ENCODE results near the gene FER.
"Not testable (repeated sequence)": the region's sequence is repeated elsewhere in the genome, so short reads cannot be mapped to it uniquely, and the experiment has no call there.

FER gene

GRCh38 chr5:108747774-108748400 lies at the start of gene FER:
Gene FER (plus strand): TSS chr5:108747897. CDS start chr5:108798183, 50,286 bp downstream.
- no peak for DNase-seq

- DNase-seq: not testable (repeated sequence)
Measured at GRCh38 chr5:108700388-108700787, 47.3 kb upstream of the FER start.

DNA sequence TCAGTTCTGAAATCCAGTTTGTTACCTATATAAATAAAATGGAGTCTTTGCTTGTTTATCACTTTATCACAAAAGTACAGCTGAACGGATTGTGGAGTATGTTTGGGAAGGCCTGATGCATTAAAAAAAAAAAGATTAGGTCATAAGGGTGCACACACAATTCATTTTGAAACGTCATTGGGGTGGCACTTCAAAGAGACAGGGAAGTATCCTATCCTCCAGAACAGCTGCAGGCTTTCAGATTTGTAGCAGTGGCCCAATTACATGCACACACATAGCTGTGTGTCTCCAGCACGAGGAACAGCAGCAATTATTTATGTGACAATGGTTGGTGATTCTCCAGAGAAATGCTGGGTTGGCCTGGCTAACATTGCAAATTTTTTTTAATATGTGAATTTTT lies 46.8 kb upstream of the FER start:
- DNase-seq: no peak

DNA sequence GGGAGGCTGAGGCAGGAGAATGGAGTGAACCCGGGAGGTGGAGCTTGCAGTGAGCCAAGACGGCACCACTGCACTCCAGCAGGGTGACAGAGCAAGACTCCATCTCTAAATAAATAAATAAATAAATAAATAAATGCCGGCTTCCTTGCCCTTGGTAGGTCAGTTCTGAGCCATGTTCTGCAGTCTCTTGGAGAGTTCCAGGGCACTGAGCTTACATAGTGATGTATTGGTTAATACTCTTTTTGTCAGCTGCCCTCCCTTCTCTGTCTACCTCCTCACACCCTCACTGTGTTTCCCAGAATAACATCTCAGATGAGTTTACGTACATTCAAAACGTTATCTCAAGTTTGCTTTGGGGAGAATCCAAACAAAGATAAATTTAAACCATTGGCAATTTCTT lies 45.2 kb upstream of the FER start:
- no peak for DNase-seq

DNA sequence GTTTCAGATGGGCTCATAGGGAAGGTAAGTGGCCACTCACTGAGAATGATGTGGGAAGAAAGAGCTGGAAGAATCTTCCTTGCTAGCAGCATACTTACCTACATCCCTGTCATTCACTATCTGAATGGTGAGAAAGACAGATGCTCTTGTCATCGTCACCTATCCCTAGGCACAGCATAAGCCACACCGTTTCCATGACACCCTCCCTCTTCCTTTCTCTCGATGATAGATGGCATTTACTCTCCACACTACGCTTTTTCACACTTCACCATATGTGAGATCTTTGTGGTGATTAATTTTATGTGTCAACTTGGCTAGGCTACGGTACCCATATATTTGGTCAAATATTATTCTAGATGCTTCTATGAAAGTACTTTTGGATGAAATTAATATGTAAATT lies 44.4 kb upstream of the FER start:
- DNase-seq: no peak

DNA sequence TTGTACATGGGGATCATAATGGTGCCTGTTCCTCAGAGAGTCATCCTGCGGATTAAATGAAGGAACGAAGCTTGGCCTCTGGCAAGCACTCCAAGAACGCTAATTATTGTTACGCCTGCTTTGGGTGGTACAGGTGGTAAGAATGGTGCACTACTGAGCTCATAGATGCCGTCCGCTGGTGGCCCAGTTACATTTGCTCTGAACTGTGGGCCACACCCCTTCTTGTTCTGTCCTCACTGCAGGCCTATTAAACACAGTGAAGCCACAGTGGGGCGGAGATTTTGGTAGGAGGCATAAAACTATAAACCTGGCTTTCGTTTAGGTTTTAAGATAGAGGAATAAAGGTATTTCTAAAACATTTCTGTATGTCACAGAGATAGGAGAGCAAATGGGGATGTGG lies 40.6 kb upstream of the FER start:
- no peak for DNase-seq

GRCh38 chr5:108711898-108712297 lies 35.8 kb upstream of the FER start:
- no peak for DNase-seq

DNA sequence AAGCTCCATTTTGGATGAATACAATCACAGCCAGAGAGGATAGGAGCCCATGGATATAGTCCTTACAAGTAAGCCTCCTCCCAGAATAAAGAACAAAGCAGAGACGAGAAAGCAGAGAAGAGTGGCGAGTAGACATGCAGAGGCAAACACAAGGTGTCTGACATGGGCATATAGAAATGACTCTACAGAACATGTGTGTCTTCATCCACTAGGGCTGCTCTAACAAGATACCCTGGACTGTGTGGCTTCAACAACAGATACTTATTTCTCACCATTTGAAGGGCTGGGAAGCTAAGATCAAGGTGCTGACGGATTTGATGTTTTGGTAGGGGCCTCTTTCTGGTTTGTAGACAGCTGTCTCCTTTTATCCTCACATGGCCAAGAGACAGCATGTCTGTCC lies 32.3 kb upstream of the FER start:
- no peak for DNase-seq

GRCh38 chr5:108720391-108720790 lies 27.3 kb upstream of the FER start:
- no peak for DNase-seq

GRCh38 chr5:108726446-108727235 lies 21.1 kb upstream of the FER start:
- no peak for DNase-seq

GRCh38 chr5:108727236-108727650 lies 20.5 kb upstream of the FER start:
- no peak for DNase-seq

- DNase-seq: peak; percentile 86
Measured at GRCh38 chr5:108727651-108728565, 19.8 kb upstream of the FER start.

DNA sequence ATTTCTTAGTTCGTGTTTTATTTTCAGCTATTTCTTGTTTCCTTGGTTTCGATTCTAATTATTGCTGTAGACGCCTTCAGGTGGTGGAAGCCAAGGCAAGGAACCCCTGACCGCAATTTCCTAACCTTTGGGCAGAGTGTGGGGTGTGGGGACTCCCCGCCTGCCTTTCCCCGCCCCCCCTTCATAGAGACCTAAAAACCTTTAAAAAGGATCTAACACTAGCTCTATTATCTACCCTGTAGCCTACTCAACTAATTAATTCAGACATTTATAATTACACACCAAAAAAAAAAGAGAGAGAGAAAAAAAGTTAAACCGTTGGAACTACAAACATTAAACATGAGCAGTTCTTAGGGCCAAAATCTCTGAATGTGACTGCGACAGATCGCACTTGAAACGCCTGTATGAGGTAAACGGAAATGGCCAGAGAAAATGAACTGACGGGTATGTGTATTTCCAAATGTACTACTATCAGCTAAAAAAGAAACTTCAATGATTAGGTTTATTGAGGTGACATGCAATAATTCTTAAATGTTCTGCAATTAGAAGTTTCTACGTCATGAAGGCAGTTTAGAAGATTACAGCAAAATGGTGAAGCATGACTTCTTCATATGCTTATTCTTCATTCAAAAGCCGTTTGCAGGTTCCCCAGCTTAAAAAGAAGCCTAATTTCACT lies 19.0 kb upstream of the FER start:
- DNase-seq: no peak

DNA sequence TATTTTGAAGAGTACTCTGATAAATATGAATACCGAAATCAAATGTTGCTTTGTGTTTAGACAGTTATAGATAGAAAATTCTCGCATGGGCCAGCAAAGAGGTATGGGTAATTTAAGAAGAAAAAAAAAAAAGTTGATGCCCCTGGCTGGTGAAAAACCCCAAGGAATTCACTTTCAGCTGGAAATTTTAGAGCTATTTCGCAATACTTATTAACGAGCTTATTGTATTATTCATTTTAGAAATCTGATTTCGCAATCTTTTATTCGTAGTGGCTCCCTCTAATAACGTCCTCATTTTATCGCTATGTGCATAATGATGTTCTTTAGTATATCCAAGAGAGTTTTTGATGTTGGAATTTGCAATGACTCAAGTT lies 18.5 kb upstream of the FER start:
- no peak for DNase-seq

- no peak for DNase-seq
Measured at GRCh38 chr5:108730617-108731340, 16.9 kb upstream of the FER start.

GRCh38 chr5:108735790-108736189 lies 11.9 kb upstream of the FER start:
- no peak for DNase-seq

GRCh38 chr5:108736855-108737254 lies 10.8 kb upstream of the FER start:
- no peak for DNase-seq

GRCh38 chr5:108739376-108739775 lies 8.3 kb upstream of the FER start:
- DNase-seq: no peak

GRCh38 chr5:108739906-108740305 lies 7.8 kb upstream of the FER start:
- DNase-seq: no peak

DNA sequence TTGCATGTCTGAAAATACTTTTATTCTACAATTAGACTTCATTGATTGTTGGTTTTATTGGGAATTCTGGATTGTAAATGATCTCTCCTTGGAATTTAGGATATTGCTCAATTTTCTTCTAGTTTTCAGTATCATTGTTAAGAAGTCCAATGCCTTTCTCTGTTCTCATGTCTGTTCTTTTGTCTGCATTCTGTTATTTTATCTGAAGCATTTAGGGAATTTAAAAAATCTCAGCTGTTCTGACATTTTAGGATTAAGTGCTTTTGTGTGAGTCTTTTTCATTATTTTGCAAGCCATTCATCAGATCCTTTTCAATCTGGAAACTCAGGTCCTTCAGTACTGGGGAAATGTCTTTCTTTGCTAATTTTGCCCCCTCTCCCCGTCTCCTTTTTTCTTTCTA lies 4.4 kb upstream of the FER start:
- DNase-seq: no peak

GRCh38 chr5:108743846-108744245 lies 3.9 kb upstream of the FER start:
- no peak for DNase-seq

GRCh38 chr5:108747111-108747773 lies 455 bp upstream of the FER start:
- DNase-seq: no peak
